SK-N-SH (cell line): ENCODE results near the gene SFXN3. TPM values are rescaled to one million over a fixed set of nuclear protein-coding genes. Genes with fewer than 3 reads are reported as not detected.

Experiments used
- CTCF ChIA-PET: fragments of 300-600, 350-600 bp; formaldehyde crosslinking; extraction: SDS; loops from one replicate; lab custom pipeline; 2021; lab: Yijun Ruan, JAX
- POLR2A ChIA-PET: fragments of 350-600 bp; sonication (Branson Sonifier 250); formaldehyde crosslinking; extraction: SDS; loops from one replicate; lab custom pipeline; 2020; ENCODE audit warnings: antibody characterized with exemption, inconsistent platforms; lab: Yijun Ruan, JAX
- DNase-seq: peaks from one replicate; pipeline ENCODE4 v3.0.0; 2012
- H2AFZ ChIP-seq: fragments of 200-600 bp; sonication (generic); 2 replicates; pipeline ENCODE4 v1.8.1; 2016; ENCODE audit warnings: antibody characterized with exemption, mild to moderate bottlenecking, low read depth
- H3F3A ChIP-seq: fragments of 200-600 bp; sonication (generic); replicated peaks from 2 replicates; pipeline ENCODE3; 2016; ENCODE audit warnings: antibody characterized with exemption, mild to moderate bottlenecking; ENCODE audit not compliant: insufficient read depth
- H3K27ac ChIP-seq, 2 experiments: fragments of 200-500 bp in 1 of 2; fragments of 200-600 bp in 1 of 2; sonication (Bioruptor generic) in 1 of 2; sonication (generic), shearing (Covaris generic) in 1 of 2; 2 replicates each; pipeline versions ENCODE4 v1.5.1 to v1.6.1; 2014 to 2016; ENCODE audit warnings: low read depth in 2 of 2, inconsistent platforms in 1 of 2, low read length in 1 of 2, mild to moderate bottlenecking in 1 of 2, mixed read lengths in 1 of 2
- H3K27me3 ChIP-seq: fragments of 200-600 bp; sonication (generic), shearing (Covaris generic); 2 replicates; pipeline ENCODE4 v1.6.1; 2016; ENCODE audit warnings: mixed run types; ENCODE audit not compliant: insufficient read depth
- H3K36me3 ChIP-seq, 2 experiments: fragments of 200-500 bp in 1 of 2; fragments of 200-600 bp in 1 of 2; sonication (Bioruptor generic) in 1 of 2; sonication (generic) in 1 of 2; replicated peaks in 1 of 2; 2 replicates each; pipeline versions ENCODE3 to v1.5.1; 2014 to 2016; ENCODE audit warnings: low read length in 1 of 2, mild to moderate bottlenecking in 1 of 2; ENCODE audit not compliant: insufficient read depth in 2 of 2, control insufficient read depth in 1 of 2
- H3K4me1 ChIP-seq, 2 experiments: fragments of 200-500 bp in 1 of 2; fragments of 200-600 bp in 1 of 2; sonication (Bioruptor generic) in 1 of 2; sonication (generic), shearing (Covaris generic) in 1 of 2; 2 replicates each; pipeline versions ENCODE4 v1.5.1 to v1.6.1; 2014 to 2016; ENCODE audit warnings: low read depth in 1 of 2, low read length in 1 of 2, mixed run types in 1 of 2; ENCODE audit not compliant: insufficient read depth in 2 of 2, control insufficient read depth in 1 of 2
- H3K4me2 ChIP-seq: fragments of 200-600 bp; sonication (generic), shearing (Covaris generic); 2 replicates; pipeline ENCODE4 v1.6.1; 2017; ENCODE audit warnings: mixed run types
- H3K4me3 ChIP-seq, 2 experiments: fragments of 200-500 bp in 1 of 2; fragments of 200-600 bp in 1 of 2; sonication (Bioruptor generic) in 1 of 2; sonication (generic), shearing (Covaris generic) in 1 of 2; 2 replicates each; pipeline versions ENCODE4 v1.5.1 to v1.8.1; 2014 to 2016; ENCODE audit warnings: low read depth in 2 of 2, inconsistent platforms in 1 of 2, low read length in 1 of 2, mild to moderate bottlenecking in 1 of 2, mixed read lengths in 1 of 2, moderate library complexity in 1 of 2
- H3K79me2 ChIP-seq: fragments of 200-600 bp; sonication (generic); 2 replicates; pipeline ENCODE4 v1.8.1; 2017; ENCODE audit warnings: mild to moderate bottlenecking; ENCODE audit not compliant: insufficient read depth
- H3K9ac ChIP-seq: fragments of 200-600 bp; sonication (generic); 2 replicates; pipeline ENCODE4 v1.6.1; 2017; ENCODE audit warnings: mixed run types
- H3K9me2 ChIP-seq: fragments of 200-600 bp; sonication (generic); 2 replicates; pipeline ENCODE4 v1.6.1; 2017; ENCODE audit warnings: mixed run types
- H3K9me3 ChIP-seq: fragments of 200-600 bp; sonication (generic); 2 replicates; pipeline ENCODE4 v1.6.1; 2017; ENCODE audit warnings: mixed run types, mild to moderate bottlenecking, moderate library complexity
- H4K20me1 ChIP-seq: fragments of 200-600 bp; sonication (generic); 2 replicates; pipeline ENCODE4 v1.6.1; 2017; ENCODE audit warnings: mild to moderate bottlenecking, mixed run types; ENCODE audit not compliant: insufficient read depth
- CHD2 ChIP-seq: fragments of 150-350 bp; IDR thresholded peaks from 2 replicates; pipeline ENCODE4 v1.6.1; 2018; ENCODE audit warnings: low read length; ENCODE audit not compliant: partially characterized antibody
- ELF1 ChIP-seq: IDR thresholded peaks from 2 replicates; pipeline ENCODE4 v1.4.0; 2012
- EP300 ChIP-seq, 2 experiments: IDR thresholded peaks; 2 replicates each; pipeline versions ENCODE4 v1.4.0 to v1.6.1; 2012; ENCODE audit warnings: borderline replicate concordance in 1 of 2, low read depth in 1 of 2, low read length in 1 of 2
- EZH2phosphoT487 ChIP-seq: fragments of 200-600 bp; sonication (generic); IDR thresholded peaks from 2 replicates; pipeline ENCODE4 v1.6.1; 2017; ENCODE audit warnings: low read depth, mixed run types, mild to moderate bottlenecking, antibody characterized with exemption, moderate library complexity, borderline replicate concordance
- FOSL2 ChIP-seq: IDR thresholded peaks from 2 replicates; pipeline ENCODE4 v1.4.0; 2012; ENCODE audit warnings: low read depth, mild to moderate bottlenecking, moderate library complexity, borderline replicate concordance
- FOXJ3 ChIP-seq: sonication (generic); formaldehyde crosslinking; IDR thresholded peaks from 2 replicates; pipeline ENCODE4 v1.5.1; 2020; ENCODE audit warnings: mild to moderate bottlenecking, missing genetic modification reagents
- FOXM1 ChIP-seq: IDR thresholded peaks from 2 replicates; pipeline ENCODE4 v1.4.0; 2012; ENCODE audit warnings: low read depth, mild to moderate bottlenecking
- GABPA ChIP-seq: IDR thresholded peaks from 2 replicates; pipeline ENCODE4 v1.4.0; 2012; ENCODE audit warnings: low read depth, mild to moderate bottlenecking
- GATA2 ChIP-seq: sonication (generic); formaldehyde crosslinking; IDR thresholded peaks from 2 replicates; pipeline ENCODE4 v1.5.0; 2020; ENCODE audit warnings: mild to moderate bottlenecking, missing genetic modification reagents
- JUND ChIP-seq: IDR thresholded peaks from 2 replicates; pipeline ENCODE4 v1.4.0; 2012
- MEF2A ChIP-seq: IDR thresholded peaks from 2 replicates; pipeline ENCODE4 v1.4.0; 2012; ENCODE audit warnings: low read depth, borderline replicate concordance
- POLR2AphosphoS5 ChIP-seq: IDR thresholded peaks from 2 replicates; pipeline ENCODE4 v1.6.1; 2012; ENCODE audit warnings: low read depth, low read length
- RCOR1 ChIP-seq: fragments of 150-350 bp; IDR thresholded peaks from 2 replicates; pipeline ENCODE4 v1.6.1; 2017; ENCODE audit warnings: antibody characterized with exemption, low read length
- RFX5 ChIP-seq: IDR thresholded peaks from 2 replicates; pipeline ENCODE4 v1.6.1; 2012; ENCODE audit warnings: mild to moderate bottlenecking, improper control_type of control experiment, low read length
- RXRA ChIP-seq: IDR thresholded peaks from 2 replicates; pipeline ENCODE4 v1.4.0; 2012; ENCODE audit warnings: low read depth, mild to moderate bottlenecking, borderline replicate concordance
- SIN3A ChIP-seq: IDR thresholded peaks from 2 replicates; pipeline ENCODE4 v1.6.1; 2012; ENCODE audit warnings: low read depth, mild to moderate bottlenecking, low read length, moderate library complexity, borderline replicate concordance
- SMC3 ChIP-seq: IDR thresholded peaks from 2 replicates; pipeline ENCODE4 v1.6.1; 2012; ENCODE audit warnings: low read depth, low read length, improper control_type of control experiment
- TCF12 ChIP-seq: IDR thresholded peaks from 2 replicates; pipeline ENCODE4 v1.4.0; 2012
- TEAD4 ChIP-seq: IDR thresholded peaks from 2 replicates; pipeline ENCODE4 v1.4.0; 2012; ENCODE audit warnings: mild to moderate bottlenecking, borderline replicate concordance; ENCODE audit not compliant: insufficient read depth
- WGBS: methylation state at CpG from one replicate; pipeline ENCODE4 v1.1.6; 2017; ENCODE audit warnings: low lambda C conversion rate; 5-methylcytosine and 5-hydroxymethylcytosine counted together
- polyA plus RNA-seq, 3 experiments: library from polyadenylated mRNA; depleted of rRNA; stranded (reverse); fragments of >200 nt; gene quantifications; 2 replicates each; pipeline ENCODE4 v1.2.3, GENCODE V29; 2012
- TF ChIP-seq, protein P1 (sequence below): fragments of 200-600 bp; sonication (generic); IDR thresholded peaks from 2 replicates; pipeline ENCODE4 v1.6.1; 2017; ENCODE audit warnings: antibody characterized with exemption, mild to moderate bottlenecking, moderate library complexity
- TF ChIP-seq, protein P2 (sequence below): IDR thresholded peaks from 2 replicates; pipeline ENCODE4 v1.4.0; 2012; ENCODE audit warnings: low read depth, borderline replicate concordance
- TF ChIP-seq, protein P3 (sequence below): IDR thresholded peaks from 2 replicates; pipeline ENCODE4; 2012
- TF ChIP-seq, protein P4 (sequence below): IDR thresholded peaks from 2 replicates; pipeline ENCODE4 v1.6.1; 2012; ENCODE audit warnings: mild to moderate bottlenecking, low read depth, low read length, moderate library complexity

SFXN3 gene
- polyA plus RNA-seq, 1 of the 3 experiments (the other 2 are of a cell fraction) = 142 TPM

DNA sequence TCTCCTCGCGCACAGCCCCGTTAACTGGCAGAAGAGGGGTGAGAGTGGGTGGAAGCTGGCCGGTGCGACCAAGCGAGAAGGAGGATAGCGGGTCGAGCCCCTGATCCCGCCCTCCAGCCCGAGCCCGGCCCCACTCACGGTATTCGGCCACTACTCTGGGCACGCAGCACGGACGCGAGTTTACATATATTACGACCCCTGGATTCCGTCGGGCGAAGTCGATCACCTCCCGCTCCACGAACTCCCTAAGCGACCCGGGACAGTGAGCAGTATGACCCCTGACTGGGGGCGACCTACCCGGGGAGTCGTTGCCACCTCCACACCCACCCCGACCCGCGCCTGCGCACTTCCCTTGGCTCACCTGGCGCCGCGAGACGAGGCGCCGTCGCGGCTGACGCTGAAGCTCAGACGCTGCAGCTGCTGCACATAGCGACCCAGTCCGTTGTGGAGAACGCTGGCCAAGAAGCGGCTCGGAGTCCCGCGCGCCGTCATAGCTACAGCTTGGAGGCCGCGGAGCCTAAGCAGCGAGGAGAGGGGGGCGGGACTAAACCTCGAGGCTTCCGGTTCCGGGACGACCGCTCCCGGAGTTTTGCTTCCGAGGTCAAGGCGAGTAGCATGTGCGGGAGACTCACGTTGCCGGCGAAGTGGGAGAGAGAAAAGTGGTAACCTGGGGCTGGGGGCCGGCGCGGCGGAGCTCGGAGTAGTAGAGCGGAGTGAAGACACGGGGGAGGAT, 43.9 kb upstream of the SFXN3 start, which contains the start of the genes MRPL43 and TWNK:
TSS of gene MRPL43 (minus strand) at position 546 of the 733 bp plus-strand sequence. CDS start at position 492, 54 bp downstream.
TSS of gene TWNK (plus strand) at position 592 of the 733 bp plus-strand sequence. CDS start 668 bp downstream, outside the sequence.
- Histone ChIP-seq H3K4me1 (peaks cover 21 to 45% of the 10 kb centered on the region in 2 experiments), H3K9me3 (no peaks in the 10 kb centered on the region), H3K27me3 (no peaks in the 10 kb centered on the region), H3K4me3 (peak within 1 kb of the TSS; percentile 85 to 98), H3K4me2 (peak within 1 kb of the TSS; percentile 98), H4K20me1 (0 out of 2 replicates have a peak, but pooled peaks cover 4% of the 10 kb centered on the region), H3K36me3 (peaks cover 29 to 47% of the 10 kb centered on the region in 2 experiments), H3K9ac (peak within 1 kb of the TSS; percentile 84), H2AFZ (peak within 1 kb of the TSS; percentile 90), H3K27ac (peak within 1 kb of the TSS; percentile 56 to 95; a peak in 3 of 4 replicates), H3F3A (no peaks in the 10 kb centered on the region), H3K9me2 (no peaks in the 10 kb centered on the region), H3K79me2 (peaks cover 57% of the 10 kb centered on the region)
- ChIA-PET CTCF (interaction anchor here (0.9 to 24.5 kb wide), 4 partner anchors 11 to 30 kb away, joined by 3 to 443 read pairs (median 49); partner anchors contain the start of gene LZTS2), POLR2A (interaction anchor here (0.5 to 1.1 kb wide), 3 partner anchors 10 to 1403 kb away, joined by 3 read pairs; partner anchors contain the start of genes PDZD7 and SFXN3)
- DNase-seq = peak; percentile 93
- under 1% methylated on average over 23 of the region's 75 CpGs for WGBS
- no peak; a peak in 1 of 4 replicates for TF ChIP-seq EP300 (IDR thresholded peaks at IDR 0.05; ENCODE audit: borderline replicate concordance in 1 of 2, low read depth in 1 of 2, low read length in 1 of 2)
- TF ChIP-seq RFX5 = no peak
- TF ChIP-seq FOXM1 = no peak
- no peak for TF ChIP-seq TEAD4
- peak; percentile 91 for TF ChIP-seq SIN3A
- TF ChIP-seq, protein P1, sequence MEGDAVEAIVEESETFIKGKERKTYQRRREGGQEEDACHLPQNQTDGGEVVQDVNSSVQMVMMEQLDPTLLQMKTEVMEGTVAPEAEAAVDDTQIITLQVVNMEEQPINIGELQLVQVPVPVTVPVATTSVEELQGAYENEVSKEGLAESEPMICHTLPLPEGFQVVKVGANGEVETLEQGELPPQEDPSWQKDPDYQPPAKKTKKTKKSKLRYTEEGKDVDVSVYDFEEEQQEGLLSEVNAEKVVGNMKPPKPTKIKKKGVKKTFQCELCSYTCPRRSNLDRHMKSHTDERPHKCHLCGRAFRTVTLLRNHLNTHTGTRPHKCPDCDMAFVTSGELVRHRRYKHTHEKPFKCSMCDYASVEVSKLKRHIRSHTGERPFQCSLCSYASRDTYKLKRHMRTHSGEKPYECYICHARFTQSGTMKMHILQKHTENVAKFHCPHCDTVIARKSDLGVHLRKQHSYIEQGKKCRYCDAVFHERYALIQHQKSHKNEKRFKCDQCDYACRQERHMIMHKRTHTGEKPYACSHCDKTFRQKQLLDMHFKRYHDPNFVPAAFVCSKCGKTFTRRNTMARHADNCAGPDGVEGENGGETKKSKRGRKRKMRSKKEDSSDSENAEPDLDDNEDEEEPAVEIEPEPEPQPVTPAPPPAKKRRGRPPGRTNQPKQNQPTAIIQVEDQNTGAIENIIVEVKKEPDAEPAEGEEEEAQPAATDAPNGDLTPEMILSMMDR = no peak
- TF ChIP-seq ELF1 = peak; percentile 66
- TF ChIP-seq EZH2phosphoT487 = no peak
- TF ChIP-seq, protein P2, sequence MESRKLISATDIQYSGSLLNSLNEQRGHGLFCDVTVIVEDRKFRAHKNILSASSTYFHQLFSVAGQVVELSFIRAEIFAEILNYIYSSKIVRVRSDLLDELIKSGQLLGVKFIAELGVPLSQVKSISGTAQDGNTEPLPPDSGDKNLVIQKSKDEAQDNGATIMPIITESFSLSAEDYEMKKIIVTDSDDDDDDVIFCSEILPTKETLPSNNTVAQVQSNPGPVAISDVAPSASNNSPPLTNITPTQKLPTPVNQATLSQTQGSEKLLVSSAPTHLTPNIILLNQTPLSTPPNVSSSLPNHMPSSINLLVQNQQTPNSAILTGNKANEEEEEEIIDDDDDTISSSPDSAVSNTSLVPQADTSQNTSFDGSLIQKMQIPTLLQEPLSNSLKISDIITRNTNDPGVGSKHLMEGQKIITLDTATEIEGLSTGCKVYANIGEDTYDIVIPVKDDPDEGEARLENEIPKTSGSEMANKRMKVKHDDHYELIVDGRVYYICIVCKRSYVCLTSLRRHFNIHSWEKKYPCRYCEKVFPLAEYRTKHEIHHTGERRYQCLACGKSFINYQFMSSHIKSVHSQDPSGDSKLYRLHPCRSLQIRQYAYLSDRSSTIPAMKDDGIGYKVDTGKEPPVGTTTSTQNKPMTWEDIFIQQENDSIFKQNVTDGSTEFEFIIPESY = peak; percentile 64; the same call in 1 of the 2 replicates
- no peak for TF ChIP-seq FOSL2
- TF ChIP-seq RCOR1 = peak; percentile 7; the same call in 1 of the 2 replicates
- no peak for TF ChIP-seq SMC3
- no peak for TF ChIP-seq RXRA
- TF ChIP-seq JUND = no peak
- TF ChIP-seq FOXJ3 (CRISPR knock-in tag) = no peak
- no peak for TF ChIP-seq MEF2A
- TF ChIP-seq GATA2 (CRISPR knock-in tag) = no peak
- TF ChIP-seq, protein P3, sequence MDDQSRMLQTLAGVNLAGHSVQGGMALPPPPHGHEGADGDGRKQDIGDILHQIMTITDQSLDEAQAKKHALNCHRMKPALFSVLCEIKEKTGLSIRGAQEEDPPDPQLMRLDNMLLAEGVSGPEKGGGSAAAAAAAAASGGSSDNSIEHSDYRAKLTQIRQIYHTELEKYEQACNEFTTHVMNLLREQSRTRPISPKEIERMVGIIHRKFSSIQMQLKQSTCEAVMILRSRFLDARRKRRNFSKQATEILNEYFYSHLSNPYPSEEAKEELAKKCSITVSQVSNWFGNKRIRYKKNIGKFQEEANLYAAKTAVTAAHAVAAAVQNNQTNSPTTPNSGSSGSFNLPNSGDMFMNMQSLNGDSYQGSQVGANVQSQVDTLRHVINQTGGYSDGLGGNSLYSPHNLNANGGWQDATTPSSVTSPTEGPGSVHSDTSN = no peak
- TF ChIP-seq CHD2 = peak; percentile 88
- TF ChIP-seq, protein P4, sequence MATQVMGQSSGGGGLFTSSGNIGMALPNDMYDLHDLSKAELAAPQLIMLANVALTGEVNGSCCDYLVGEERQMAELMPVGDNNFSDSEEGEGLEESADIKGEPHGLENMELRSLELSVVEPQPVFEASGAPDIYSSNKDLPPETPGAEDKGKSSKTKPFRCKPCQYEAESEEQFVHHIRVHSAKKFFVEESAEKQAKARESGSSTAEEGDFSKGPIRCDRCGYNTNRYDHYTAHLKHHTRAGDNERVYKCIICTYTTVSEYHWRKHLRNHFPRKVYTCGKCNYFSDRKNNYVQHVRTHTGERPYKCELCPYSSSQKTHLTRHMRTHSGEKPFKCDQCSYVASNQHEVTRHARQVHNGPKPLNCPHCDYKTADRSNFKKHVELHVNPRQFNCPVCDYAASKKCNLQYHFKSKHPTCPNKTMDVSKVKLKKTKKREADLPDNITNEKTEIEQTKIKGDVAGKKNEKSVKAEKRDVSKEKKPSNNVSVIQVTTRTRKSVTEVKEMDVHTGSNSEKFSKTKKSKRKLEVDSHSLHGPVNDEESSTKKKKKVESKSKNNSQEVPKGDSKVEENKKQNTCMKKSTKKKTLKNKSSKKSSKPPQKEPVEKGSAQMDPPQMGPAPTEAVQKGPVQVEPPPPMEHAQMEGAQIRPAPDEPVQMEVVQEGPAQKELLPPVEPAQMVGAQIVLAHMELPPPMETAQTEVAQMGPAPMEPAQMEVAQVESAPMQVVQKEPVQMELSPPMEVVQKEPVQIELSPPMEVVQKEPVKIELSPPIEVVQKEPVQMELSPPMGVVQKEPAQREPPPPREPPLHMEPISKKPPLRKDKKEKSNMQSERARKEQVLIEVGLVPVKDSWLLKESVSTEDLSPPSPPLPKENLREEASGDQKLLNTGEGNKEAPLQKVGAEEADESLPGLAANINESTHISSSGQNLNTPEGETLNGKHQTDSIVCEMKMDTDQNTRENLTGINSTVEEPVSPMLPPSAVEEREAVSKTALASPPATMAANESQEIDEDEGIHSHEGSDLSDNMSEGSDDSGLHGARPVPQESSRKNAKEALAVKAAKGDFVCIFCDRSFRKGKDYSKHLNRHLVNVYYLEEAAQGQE = 0 out of 2 replicates have a peak, but pooled peaks have one; percentile 17
- TF ChIP-seq GABPA = peak; percentile 100
- TF ChIP-seq TCF12 = no peak
- TF ChIP-seq POLR2AphosphoS5 = peak; percentile 83
